Medulla oblongata (tissue), 1 donor: ENCODE results near the gene H2AZ2.
"Not testable (repeated sequence)": the region's sequence is repeated elsewhere in the genome, so short reads cannot be mapped to it uniquely, and the experiment has no call there.

Source experiments
- DNase-seq: peaks from one replicate; pipeline ENCODE4 v3.0.0-alpha.2; 2015; ENCODE audit errors: extremely low spot score

H2AZ2 gene

DNA sequence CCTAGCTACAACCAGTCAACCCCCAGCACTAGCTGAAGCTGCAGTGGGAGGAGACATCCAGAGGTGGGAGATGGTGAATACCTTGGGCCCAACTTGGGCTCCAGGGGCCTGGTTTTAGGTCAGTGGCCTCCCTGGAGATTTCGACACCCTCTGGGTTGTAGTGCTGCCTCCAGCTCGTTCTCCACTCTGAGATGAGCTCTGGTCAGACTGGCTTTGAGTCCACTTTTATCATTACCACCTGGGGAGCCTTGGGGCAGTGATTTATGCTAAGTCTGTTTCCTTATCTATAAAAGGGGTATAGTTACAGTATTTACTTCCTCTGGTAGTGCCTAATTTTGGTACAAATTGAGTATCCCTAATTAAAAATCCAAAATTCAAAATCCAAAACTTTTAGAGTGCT, 28.6 kb downstream of the H2AZ2 start:
- DNase-seq = no peak

DNA sequence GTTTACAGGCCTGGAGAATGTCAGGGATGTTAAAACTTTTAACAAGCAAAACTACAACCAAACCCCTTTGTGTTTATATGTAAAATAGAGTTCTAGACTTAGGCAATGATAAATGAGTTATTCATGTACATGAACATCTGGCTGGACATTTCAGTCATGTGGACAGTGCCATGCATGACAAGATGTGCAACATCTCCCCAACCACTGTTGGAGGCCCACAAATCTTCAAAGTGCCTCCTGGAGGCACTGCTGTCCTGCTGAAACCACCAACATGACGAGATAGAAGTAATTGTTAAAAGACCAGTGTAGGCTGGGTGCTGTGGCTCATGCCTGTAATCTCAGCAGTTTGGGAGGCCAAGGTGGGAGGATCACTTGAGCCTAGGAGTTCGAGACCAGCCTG, 33.0 kb downstream of the H2AZ2 start:
- DNase-seq = no peak

DNA sequence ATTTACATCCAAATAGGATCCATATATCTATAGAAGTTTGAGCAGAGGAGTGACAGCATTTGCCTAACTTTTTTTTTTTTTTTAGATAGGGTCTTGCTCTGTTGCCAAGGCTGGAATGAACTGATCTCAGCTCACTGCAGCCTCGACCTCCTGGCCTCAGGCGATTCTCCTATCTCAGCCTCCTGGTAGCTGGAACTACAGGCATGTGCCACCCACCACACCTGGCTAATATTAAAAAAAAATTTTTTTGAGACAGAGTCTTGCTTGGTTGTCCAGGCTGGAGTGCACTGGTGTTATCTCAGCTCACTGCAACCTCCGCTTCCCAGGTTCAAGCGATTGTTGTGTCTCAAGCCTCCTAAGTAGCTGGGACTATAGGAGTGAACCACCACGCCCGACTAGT, 36.3 kb downstream of the H2AZ2 start:
- DNase-seq = no peak

DNA sequence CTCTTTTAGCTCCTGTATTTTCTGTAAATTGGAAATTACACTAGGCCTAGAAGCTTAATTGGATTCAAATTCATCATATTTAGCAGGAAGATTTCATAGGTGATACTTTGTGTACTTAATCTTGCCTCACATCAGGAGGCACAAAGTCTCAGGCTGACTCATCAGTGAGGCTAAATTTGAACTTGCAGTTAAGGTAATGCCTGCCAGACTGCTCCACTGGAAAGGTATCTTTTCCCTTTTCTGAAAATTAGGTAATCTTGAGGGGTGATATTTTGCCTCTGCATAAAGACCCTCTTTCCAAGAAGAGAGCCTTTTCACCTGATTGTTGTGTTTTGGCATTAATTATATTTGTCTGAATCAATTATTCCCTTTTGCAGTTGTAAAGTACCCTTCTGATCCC, 36.8 kb downstream of the H2AZ2 start:
- DNase-seq = no peak

DNA sequence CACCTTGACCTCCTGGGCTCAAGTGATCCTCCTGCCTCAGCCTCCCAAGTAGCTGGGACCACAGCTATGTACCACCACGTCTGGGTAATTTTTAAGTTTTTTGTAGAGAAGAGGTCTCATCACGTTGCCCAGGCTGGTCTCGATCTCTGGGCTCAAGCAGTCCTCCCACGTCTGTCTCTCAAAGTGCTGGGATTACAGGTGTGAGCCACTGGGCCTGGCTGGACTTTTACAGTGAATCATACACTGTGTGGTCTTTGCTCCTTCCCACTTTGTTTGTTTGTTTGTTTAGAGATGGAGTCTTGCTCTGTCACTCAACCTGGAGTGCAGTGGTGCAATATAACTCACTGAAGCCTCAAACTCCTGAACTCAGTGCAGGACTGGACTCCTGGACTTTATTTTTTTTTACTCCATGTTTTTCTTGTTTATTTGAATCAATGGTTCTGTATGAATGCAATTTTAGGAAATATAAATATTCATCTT, 38.9 kb downstream of the H2AZ2 start:
- DNase-seq = no peak

DNA sequence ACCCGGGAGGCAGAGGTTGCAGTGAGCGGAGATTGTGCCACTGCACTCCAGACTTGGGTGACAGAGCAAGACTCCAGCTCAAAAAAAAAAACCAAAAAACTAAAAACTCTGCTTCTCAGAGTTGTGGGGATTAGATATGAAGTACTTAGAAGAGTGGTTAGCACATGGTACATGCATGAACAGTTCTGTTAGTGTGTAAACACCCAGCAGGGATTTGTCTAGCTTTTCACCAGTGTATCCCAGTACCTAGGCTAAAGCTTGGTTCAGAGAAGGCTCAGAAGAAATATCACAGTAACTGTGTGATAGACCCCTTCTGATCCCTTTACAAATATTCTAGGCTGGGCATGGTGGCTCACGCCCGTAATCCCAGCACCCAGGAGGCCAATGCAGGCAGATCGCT, 41.9 kb downstream of the H2AZ2 start:
- DNase-seq = no peak

DNA sequence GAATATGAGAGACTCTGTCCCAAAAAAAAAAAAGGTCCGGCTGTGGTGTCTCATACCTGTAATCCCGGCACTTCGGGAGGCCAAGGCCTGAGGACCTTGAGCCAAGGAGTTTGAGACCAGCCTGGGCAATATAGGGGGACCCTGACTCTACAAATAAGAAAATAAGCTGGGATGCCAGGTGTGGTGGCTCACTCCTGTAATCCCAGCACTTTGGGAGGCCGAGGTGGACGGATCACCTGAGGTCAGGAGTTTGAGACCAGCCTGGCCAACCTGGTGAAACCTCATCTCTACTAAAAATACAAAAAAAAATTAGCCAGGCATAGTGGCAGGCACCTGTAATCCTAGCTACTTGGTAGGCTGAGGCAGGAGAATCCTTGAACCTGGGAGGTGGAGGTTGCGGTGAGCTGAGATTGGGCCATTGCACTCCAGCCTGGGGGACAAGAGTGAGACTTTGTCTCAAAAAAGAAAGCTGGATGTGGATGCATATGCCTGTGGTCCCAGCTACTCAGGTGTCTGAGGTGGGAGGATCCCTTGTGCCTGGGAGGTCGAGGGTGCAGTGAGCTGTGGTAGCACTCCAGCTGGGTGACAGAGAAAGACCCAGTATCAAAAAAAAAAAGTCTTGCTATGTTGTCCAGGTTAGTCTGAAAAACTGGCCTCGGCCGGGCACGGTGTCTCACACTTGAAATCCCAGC, 43.9 kb downstream of the H2AZ2 start:
- DNase-seq = not testable (repeated sequence)

DNA sequence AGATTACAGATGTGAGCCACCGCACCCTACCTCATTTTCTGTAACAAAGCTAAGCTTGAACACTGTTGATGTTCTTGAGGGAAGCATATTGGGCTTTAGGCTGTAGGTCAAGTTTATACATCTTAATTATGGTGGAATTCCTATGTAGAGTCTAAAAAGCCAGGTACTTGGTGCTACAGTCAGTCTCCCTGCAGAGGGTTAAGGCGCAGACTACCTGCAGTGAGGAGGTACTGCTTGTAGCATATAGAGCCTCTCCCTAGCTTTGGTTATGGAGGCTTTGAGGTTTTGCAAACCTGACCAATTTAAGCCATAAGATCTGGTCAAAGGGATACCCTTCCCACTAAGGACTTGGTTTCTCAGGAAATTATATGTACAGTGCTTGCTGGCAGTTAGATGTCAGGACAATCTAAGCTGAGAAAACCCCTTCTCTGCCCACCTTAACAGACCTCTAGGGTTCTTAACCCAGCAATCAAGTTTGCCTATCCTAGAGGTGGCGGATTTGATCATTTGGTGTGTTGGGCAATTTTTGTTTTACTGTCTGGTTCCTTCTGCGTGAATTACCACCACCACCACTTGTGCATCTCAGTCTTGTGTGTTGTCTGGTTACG, 45.4 kb downstream of the H2AZ2 start:
- DNase-seq = no peak

DNA sequence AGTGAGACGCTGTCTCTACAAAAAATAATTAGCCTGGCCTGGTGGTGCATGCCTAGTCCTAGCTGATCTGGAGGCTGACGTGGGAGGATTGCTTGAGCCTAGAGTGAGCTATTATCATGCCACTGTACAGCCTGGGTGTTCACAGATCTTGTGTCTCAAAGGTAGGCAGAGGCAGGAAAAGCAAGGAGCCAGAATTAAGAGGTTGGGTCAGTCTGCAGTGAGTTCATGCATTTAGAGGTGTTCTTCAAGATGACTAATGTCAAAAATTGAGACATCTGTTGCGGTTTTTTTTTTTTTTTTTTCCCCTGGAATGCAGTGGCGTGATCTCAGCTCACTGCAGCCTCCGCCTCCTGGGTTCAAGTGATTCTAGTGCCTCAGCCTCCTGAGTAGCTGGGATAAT, 46.0 kb downstream of the H2AZ2 start:
- no peak for DNase-seq

DNA sequence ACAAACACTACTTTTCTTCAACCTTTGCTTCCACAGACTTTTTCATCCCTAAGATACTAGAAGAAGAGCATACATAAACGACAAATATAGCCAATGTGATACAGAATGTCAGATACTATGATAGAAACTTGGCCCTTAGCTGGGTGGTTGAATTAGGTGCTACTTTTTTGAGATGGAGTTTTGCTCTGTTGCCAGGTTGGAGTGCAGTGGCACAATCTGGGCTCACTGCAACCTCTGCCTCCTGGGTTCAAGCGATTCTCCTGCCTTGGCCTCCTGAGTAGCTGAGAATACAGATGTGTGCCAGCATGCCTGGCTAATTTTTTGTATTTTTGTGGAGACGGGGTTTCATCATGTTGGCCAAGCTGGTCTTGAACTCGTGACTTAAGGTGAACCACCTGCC, 47.9 kb downstream of the H2AZ2 start:
- no peak for DNase-seq

DNA sequence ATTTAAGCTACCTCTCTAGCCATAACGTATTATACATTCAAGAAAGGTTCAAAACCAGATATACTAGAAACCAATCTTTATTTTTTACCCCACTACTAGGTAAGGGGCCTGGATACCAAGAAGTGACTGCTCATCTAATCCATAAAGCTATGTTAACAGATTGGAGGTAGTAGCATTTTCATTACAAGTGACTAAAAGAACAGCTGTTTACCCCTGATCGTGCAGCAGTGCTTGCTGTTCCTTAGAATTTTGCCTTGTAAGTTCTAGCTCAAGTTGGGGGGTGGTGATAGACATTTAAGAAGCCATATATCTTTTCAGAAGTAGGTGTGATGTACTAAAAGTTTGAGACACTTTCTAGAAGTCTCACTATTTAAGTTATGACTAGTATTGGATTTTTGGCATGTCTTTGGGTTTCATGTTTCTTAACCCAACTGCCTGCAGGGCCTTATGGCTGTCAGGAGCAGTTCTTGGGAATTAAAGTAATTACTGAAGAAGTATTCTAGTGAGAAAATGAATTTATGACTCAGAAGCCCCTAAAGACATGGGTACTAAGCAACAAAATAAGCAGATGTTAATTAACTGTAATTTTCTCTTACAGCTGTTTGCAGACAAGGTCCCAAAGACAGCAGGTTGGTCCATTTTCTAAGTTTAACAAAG, 49.1 kb downstream of the H2AZ2 start:
- no peak for DNase-seq

DNA sequence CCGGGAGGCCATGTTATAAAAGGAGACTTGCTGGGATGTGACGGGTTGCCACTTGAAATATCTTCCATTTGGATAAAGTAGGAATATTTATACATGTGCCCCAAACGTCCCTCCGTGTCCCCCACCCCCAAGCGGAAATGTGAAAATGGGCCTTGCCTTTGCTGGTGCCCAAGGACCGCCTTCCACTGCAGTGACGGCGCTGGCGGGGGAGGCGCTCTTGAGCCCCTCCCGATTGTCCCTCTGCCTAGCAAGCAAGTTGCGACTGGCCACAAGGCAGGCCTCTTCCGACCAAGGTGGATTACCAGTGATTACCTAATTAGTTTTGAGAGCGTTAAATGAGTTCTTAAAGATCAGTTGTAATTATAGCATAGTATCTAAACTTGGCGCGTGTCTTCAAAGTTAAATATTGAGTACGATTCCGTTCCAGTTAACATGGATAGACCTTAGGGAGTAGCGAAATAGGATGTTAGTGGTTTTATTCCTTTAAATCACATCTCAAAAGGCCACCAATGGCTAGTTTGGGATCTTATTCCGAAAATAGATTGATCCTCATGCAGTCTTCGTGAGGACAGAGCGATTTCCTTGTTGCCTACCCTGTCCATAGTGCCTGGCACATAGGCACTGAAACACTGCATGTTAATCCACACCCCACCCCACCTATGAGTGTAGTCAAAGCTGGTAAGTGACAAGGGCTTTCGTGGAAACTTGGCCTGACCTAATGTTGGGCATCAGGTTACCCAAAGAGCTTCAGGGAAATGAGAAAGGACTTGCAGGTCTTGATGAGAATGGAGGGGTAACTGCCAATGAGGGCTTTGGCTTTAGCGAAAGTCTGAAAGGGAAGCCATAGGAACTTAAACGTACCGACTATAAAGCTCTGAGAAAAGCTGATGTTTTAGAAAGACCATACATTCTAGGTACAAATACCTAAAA, 50.3 kb downstream of the H2AZ2 start:
- DNase-seq = peak; percentile 96

DNA sequence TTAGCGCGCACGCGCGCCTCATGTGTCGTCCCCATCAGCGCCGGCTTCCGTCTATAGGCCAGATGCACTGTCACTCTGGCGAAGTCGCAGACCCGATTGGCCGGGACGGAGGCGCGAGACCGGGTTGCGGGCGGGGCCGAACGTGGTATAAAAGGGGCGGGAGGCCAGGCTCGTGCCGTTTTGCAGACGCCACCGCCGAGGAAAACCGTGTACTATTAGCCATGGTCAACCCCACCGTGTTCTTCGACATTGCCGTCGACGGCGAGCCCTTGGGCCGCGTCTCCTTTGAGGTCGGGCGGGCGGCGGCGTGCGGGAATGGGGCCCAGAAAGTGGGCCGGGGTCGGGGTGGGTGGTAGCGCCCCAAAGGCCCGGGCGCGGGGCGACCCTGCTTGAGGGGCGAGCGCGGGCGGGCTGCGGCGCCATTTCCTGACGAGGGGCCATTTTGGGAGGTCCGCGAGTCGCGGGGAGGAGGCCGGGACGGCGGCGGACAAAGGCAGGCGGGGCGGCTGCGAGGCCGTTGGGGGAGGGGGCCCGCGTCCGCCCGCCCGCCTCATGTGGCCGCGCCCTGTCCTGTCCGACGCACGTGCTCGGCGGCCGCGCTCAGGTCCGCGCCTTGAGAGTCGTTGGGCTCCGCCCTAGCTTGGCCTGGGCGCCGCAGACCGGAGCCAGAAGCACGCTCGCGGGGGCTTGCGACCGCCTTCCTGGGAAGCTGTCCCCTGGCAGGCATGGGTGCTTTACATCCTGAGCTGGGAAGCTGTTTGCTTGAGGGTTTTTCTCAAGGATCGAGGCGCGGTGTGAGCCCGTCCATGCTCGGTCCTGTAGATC, 51.2 kb downstream of the H2AZ2 start, which contains the start of gene PPIA:
PPIA (plus strand) TSS at position 178 of the 825 bp plus-strand sequence; CDS start at position 222, 44 bp downstream.
- DNase-seq = peak; percentile 97

DNA sequence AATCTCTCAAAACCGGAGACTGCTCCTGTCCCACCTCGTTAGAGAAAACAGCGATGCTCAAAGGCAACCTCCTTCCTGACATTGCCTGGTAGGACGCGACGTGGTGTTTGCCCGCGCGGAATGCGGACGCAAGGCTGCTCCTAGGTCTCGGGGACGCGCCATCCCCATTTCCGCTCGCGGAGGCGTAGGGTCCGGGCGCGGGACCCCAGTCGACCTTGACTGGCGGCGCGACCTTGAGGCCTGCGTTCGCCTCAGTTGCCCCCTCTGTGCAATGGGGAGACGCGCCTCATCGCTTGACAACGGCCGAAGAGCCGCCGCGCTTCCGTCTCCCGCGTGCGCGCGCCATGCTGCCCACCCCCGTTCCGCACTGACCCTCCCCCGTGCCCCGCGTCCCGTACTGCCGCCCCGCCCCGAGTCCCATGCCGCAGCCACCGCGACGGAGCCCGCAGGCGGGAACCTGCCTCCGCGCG, 51.8 kb downstream of the H2AZ2 start:
- DNase-seq = no peak

DNA sequence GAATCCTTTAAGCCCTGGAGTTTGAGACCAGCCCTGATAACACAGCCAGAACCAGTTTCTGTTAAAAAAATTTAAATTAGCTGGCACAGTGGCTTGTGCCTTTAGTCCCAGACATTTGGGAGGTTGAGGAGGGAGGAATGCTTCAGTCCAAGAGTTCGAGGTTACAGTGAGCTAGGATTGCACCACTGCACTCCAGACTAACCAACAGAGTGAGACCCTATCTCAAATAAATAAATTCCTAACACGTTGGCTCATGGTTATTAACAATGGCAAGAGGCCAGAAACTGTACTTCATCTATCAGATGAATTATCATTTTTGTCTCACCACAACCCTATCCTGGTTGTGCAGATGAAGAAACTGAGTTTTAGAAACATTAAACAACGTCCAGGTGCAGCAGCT, 53.6 kb downstream of the H2AZ2 start:
- DNase-seq = no peak

DNA sequence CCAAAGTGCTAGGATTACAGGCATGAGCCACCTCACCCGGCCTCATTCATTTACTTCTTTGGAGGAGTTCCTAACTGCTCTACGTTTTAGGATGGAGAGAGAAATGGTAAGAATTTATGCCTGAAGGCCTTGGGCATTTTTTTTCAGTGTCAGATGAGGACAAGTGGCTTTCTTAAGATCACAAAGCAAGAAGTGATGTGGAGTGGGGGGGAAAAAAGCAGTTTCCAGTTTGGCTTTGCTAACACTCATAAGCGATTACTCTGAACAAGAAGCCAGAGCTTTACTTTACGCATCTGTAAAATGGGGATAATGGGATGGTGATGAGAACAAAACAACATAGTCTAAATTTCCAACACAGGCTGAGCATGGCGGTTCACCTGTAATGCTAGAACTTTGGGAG, 54.0 kb downstream of the H2AZ2 start:
- no peak for DNase-seq

DNA sequence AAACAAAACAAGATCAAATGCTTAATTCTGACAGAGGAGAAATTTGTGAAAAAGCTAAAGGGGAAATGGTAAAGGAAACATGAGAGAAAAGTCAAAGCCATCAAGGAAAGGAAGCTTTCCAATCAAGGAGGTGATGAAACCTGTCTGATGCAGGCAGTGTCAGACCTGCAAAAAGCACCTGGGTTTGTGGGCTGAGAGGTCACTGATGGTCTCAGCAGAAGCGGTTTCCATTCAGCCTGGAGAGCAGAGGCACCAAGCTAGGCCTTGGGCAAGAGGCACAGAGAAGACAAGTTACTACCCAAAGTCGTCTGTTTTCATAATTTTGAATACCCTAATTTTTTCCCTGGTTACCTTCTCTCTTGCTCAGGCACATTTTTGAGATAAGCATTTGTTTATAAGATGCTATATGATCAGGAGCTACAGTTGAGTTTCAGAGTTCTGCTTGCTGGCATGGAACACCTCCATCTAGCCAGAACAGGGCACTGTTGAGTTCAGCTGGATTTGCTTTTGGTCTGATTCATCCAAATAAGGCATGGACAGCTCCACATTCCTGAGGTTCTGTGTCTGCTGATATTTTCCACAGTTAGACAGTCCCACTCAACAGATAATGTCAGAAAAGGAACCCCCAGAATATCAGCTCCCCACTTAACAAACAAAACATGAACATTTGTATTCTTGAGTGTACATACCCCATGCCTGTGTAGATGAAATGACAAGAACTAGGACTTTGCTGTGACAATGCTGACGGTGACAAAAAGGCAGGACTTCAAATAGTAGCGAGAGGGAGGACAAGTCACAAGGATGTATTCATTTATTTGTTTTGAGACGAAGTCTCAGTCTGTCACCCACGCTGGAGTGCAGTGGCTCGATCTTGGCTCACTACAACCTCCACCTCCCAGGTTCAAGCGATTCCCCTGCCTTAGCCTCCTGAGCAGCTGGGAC, 56.3 kb downstream of the H2AZ2 start:
- no peak for DNase-seq

DNA sequence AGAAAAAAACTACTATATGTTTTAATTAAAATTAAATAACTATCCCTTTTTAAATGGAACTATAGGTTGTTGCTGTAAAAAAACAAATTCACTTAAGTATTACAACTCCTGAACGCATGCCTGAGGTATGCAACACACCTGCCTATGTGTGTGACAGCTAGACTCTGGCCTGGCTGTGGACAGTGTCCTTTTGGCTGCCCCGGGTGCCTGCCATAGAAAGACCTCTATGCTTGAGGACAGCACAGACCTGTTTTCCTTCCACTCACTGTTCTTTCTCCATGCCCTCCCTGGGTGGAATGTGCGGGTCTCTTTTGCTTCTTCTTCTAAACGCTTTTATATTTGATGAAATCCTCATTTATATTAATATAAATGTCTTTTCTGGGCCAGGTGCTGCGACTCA, 57.9 kb downstream of the H2AZ2 start:
- no peak for DNase-seq

DNA sequence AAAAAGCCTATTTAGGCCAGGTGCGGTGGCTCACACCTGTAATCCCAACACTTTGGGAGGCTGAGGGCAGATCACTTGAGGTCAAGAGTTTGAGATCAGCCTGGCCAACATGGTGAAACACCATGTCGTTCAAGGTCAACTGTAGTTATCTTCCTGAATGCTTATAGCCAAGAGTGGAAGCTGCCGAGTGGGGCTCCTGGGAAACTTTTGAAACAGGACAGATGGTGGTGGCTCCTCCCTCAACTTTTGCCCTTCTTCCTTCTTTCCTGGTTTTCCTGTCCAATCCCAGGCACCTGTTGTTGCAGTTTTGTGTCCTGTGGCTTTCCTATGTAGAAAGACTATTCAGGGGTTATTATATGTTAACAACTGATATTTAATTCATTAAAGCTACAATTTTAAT, 60.1 kb downstream of the H2AZ2 start:
- DNase-seq = no peak

DNA sequence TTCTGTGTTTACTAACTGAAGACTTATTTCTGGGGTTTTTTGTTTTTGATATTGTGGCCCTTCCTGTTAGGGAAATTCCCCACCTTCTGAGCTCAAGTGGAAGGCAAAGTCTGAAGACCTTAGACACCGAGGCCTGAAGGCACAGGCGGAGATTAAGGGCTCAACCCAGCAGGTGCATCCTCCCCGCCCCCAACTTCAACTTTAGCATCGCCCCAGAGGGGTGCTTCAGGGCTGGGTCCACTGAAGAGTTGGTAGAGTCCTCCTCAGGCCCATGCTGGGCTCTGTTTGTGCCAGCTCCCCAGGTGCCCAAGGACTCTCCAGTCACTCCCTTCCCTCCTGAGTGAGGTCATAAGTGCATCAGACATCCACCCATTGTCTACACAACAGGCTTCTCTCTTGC, 60.8 kb downstream of the H2AZ2 start:
- no peak for DNase-seq
